ENCODE data around the gene ADAMTS4. TPM values are rescaled to one million over a fixed set of nuclear protein-coding genes. Genes with fewer than 3 reads are reported as not detected.

ADAMTS4 gene
- total and polyA plus RNA-seq, 9 of the 15 experiments (the other 6 are each of a cell fraction or from before 2014, with no cell fraction given): 0.07 to 3.7 (median 0.41) TPM

- no peak for TF ChIP-seq ZBTB43 (CRISPR knock-in tag; IDR thresholded peaks at IDR 0.05)
Measured at GRCh38 chr1:161177112-161177935, 21.5 kb downstream of the ADAMTS4 start, which contains the start of gene B4GALT3 (continued).

GRCh38 chr1:161176468-161177111 is 22.3 kb downstream of the ADAMTS4 start:
- peak overlapping the region; percentile 87 to 96 for H3K9ac ChIP-seq (ENCODE audit: insufficient read depth in 1 of 2, low read depth in 2 of 2, low read length in 2 of 2)
- H2AFZ ChIP-seq (ENCODE audit: low read depth, low read length): peak overlapping the region; percentile 98
- 6% methylated on average over 15 of the region's 17 CpGs for whole genome bisulfite sequencing (ENCODE audit: insufficient coverage, low coverage, missing lambda C conversion rate)
- H3K27ac ChIP-seq (ENCODE audit: extremely low read depth, low read depth, low read length): peak overlapping the region; percentile 96
- no peaks in the 10 kb centered on the region for H4K20me1 ChIP-seq (replicated peaks; ENCODE audit: control insufficient read depth, insufficient read depth, low read length)
- POLR2A ChIA-PET: interaction anchor here (0.5 to 2.3 kb wide), 10 partner anchors 9 to 332 kb away, joined by 3 to 33 read pairs (median 3); partner anchors contain the start of gene PPOX
- peaks cover 19 to 40% of the 10 kb centered on the region in 2 experiments; a peak in 4 of 5 replicates for H3K4me1 ChIP-seq (replicated peaks in 1 of 2; ENCODE audit: control insufficient read depth in 2 of 2, insufficient read depth in 2 of 2, low read length in 2 of 2)
- peak overlapping the region; percentile 99 for H3K4me2 ChIP-seq (ENCODE audit: insufficient read depth, low read length)
- DNase-seq (ENCODE audit: extremely low read depth in 1 of 4, low spot score in 3 of 4): peak in 1 of 4 experiments; percentile 23
- peak; percentile 7; the same call in 2 of the 3 replicates for ATAC-seq
- no peak for FAIRE-seq
- no peaks in the 10 kb centered on the region for H3K9me1 ChIP-seq (ENCODE audit: control insufficient read depth, insufficient read depth, low read length)
- intact Hi-C loops (cut with micrococcal nuclease) (loop anchor here (1.0 to 10.0 kb wide), 6 partner anchors 10 to 342 kb away; partner anchors contain the start of genes PPOX and USP21), in situ Hi-C loops (cut with MboI) (no loop called here)
- TF ChIP-seq RCOR1 (IDR thresholded peaks at IDR 0.05; ENCODE audit: borderline replicate concordance in 1 of 2, low read depth in 2 of 2, low read length in 2 of 2): no peak
- TF ChIP-seq HMBOX1 (IDR thresholded peaks at IDR 0.05): peak; percentile 45
- no peak for TF ChIP-seq SP1 (CRISPR knock-in tag; IDR thresholded peaks at IDR 0.05)
- no peak for TF ChIP-seq ZFX (CRISPR knock-in tag; IDR thresholded peaks at IDR 0.05)
- TF ChIP-seq HBP1 (CRISPR knock-in tag; IDR thresholded peaks at IDR 0.05): no peak
- TF ChIP-seq MTA1 (IDR thresholded peaks at IDR 0.05; ENCODE audit: borderline replicate concordance): no peak
- no peak for TF ChIP-seq ZNF316 (IDR thresholded peaks at IDR 0.05)
- TF ChIP-seq STAG1 (CRISPR knock-in tag; IDR thresholded peaks at IDR 0.05; ENCODE audit: borderline replicate concordance): peak; percentile 18; the same call in 1 of the 2 replicates
- peak; percentile 10; the same call in 1 of the 2 replicates for TF ChIP-seq BHLHE40 (IDR thresholded peaks at IDR 0.05; ENCODE audit: low read length)
- no peak for TF ChIP-seq PRMT5 (CRISPR knock-in tag; IDR thresholded peaks at IDR 0.05)
- H3K79me2 ChIP-seq (ENCODE audit: control insufficient read depth, insufficient read depth, low read length): peaks cover 26% of the 10 kb centered on the region
- peak overlapping the region; percentile 90 for H3K4me3 ChIP-seq
- H3K27me3 ChIP-seq (ENCODE audit: control insufficient read depth in 2 of 2, insufficient read depth in 2 of 2, low read length in 2 of 2): no peaks in the 10 kb centered on the region
- CTCF ChIA-PET (ENCODE audit: low intra/inter-chr PET ratio): no interaction called here
- no peaks in the 10 kb centered on the region for H3K9me3 ChIP-seq (replicated peaks; ENCODE audit: control insufficient read depth, insufficient read depth, low read depth, low read length)
- peaks cover 47% of the 10 kb centered on the region for H3K36me3 ChIP-seq (ENCODE audit: control insufficient read depth, insufficient read depth, low read length)
- no TSS peak for BruUV-seq (replicated peaks)
